H9 (cell line): Measurements from ENCODE around the gene AFF1. TPM values are rescaled to one million over a fixed set of nuclear protein-coding genes. Genes with fewer than 3 reads are reported as not detected.

Source experiments
- DNase-seq: peaks from one replicate; pipeline ENCODE4 v3.0.0-alpha.2; 2017
- H2AFZ ChIP-seq: one replicate; pipeline ENCODE4 v1.6.1; 2013; ENCODE audit warnings: mild to moderate bottlenecking, low read length, control low read depth, moderate library complexity
- H2AK5ac ChIP-seq: 2 replicates; pipeline ENCODE4 v1.6.1; 2013; ENCODE audit warnings: low read length, control low read depth, mixed read lengths; ENCODE audit not compliant: insufficient read length
- H2BK120ac ChIP-seq: one replicate; pipeline ENCODE4 v1.6.1; 2013; ENCODE audit warnings: low read depth, mild to moderate bottlenecking, low read length, control low read depth, inconsistent platforms; ENCODE audit not compliant: poor library complexity, severe bottlenecking
- H2BK12ac ChIP-seq: 2 replicates; pipeline ENCODE4 v1.6.1; 2013; ENCODE audit warnings: low read length, control low read depth, mixed read lengths, low read depth; ENCODE audit not compliant: insufficient read length
- H2BK15ac ChIP-seq: 2 replicates; pipeline ENCODE4 v1.6.1; 2013; ENCODE audit warnings: low read depth, low read length, control low read depth
- H2BK20ac ChIP-seq: one replicate; pipeline ENCODE4 v1.6.1; 2013; ENCODE audit warnings: low read depth, mild to moderate bottlenecking, low read length, control low read depth, inconsistent platforms; ENCODE audit not compliant: poor library complexity, severe bottlenecking
- H2BK5ac ChIP-seq: 2 replicates; pipeline ENCODE4 v1.6.1; 2013; ENCODE audit warnings: low read length, control low read depth, mixed read lengths; ENCODE audit not compliant: insufficient read length
- H3K14ac ChIP-seq: 2 replicates; pipeline ENCODE4 v1.6.1; 2013; ENCODE audit warnings: low read length, control low read depth; ENCODE audit not compliant: insufficient read depth
- H3K18ac ChIP-seq: 2 replicates; pipeline ENCODE4 v1.6.1; 2013; ENCODE audit warnings: low read depth, mild to moderate bottlenecking, mixed read lengths, low read length, control low read depth; ENCODE audit not compliant: insufficient read length
- H3K23ac ChIP-seq: 2 replicates; pipeline ENCODE4 v1.6.1; 2013; ENCODE audit warnings: low read length, control low read depth, mixed read lengths, low read depth; ENCODE audit not compliant: insufficient read length
- H3K23me2 ChIP-seq: 2 replicates; pipeline ENCODE4 v1.6.1; 2013; ENCODE audit warnings: low read depth, mild to moderate bottlenecking, mixed read lengths, low read length, control low read depth; ENCODE audit not compliant: insufficient read length, poor library complexity, severe bottlenecking
- H3K27ac ChIP-seq: 2 replicates; pipeline ENCODE4 v1.5.1; 2013; ENCODE audit warnings: low read length, control low read depth, mixed read lengths, low read depth; ENCODE audit not compliant: insufficient read length
- H3K27me3 ChIP-seq: 2 replicates; pipeline ENCODE4 v1.6.1; 2013; ENCODE audit warnings: low read length, control low read depth, inconsistent platforms; ENCODE audit not compliant: insufficient read depth
- H3K4ac ChIP-seq: 2 replicates; pipeline ENCODE4 v1.6.1; 2013; ENCODE audit warnings: low read depth, mild to moderate bottlenecking, control low read depth, inconsistent platforms, low read length, moderate library complexity
- H3K4me1 ChIP-seq: 2 replicates; pipeline ENCODE4 v1.6.1; 2013; ENCODE audit warnings: low read length, control low read depth, inconsistent platforms; ENCODE audit not compliant: insufficient read depth
- H3K4me2 ChIP-seq: 2 replicates; pipeline ENCODE4 v1.6.1; 2013; ENCODE audit warnings: low read length, control low read depth, mixed read lengths; ENCODE audit not compliant: insufficient read length, insufficient read depth
- H3K56ac ChIP-seq: 2 replicates; pipeline ENCODE4 v1.6.1; 2013; ENCODE audit warnings: low read depth, mild to moderate bottlenecking, mixed read lengths, low read length, control low read depth; ENCODE audit not compliant: insufficient read length
- H3K79me1 ChIP-seq: 2 replicates; pipeline ENCODE4 v1.6.1; 2013; ENCODE audit warnings: low read depth, mild to moderate bottlenecking, moderate library complexity, low read length, control low read depth, inconsistent platforms; ENCODE audit not compliant: insufficient read depth, poor library complexity, severe bottlenecking
- H3K79me2 ChIP-seq: 2 replicates; pipeline ENCODE4 v1.6.1; 2013; ENCODE audit warnings: low read length, control low read depth, inconsistent platforms; ENCODE audit not compliant: insufficient read depth
- H3K9ac ChIP-seq: 2 replicates; pipeline ENCODE4 v1.6.1; 2013; ENCODE audit warnings: low read length, control low read depth, mixed read lengths; ENCODE audit not compliant: insufficient read length; ENCODE audit errors: extremely low read depth
- H3K9me3 ChIP-seq: one replicate; pipeline ENCODE4 v1.6.1; 2013; ENCODE audit warnings: low read depth, low read length, inconsistent platforms; ENCODE audit not compliant: control insufficient read depth
- H3T11ph ChIP-seq: one replicate; pipeline ENCODE4 v1.6.1; 2013; ENCODE audit warnings: mild to moderate bottlenecking, low read length, control low read depth, inconsistent platforms
- H4K20me1 ChIP-seq: one replicate; pipeline ENCODE4 v1.6.1; 2013; ENCODE audit not compliant: control insufficient read depth, insufficient read length, insufficient read depth
- H4K5ac ChIP-seq: 2 replicates; pipeline ENCODE4 v1.6.1; 2013; ENCODE audit warnings: low read depth, mild to moderate bottlenecking, mixed read lengths, low read length, control low read depth; ENCODE audit not compliant: insufficient read length
- H4K8ac ChIP-seq: replicated peaks from 2 replicates; pipeline ENCODE4 v1.6.1; 2013; ENCODE audit warnings: low read length, control low read depth, mixed read lengths, low read depth; ENCODE audit not compliant: insufficient read length
- H4K91ac ChIP-seq: 2 replicates; pipeline ENCODE4 v1.6.1; 2013; ENCODE audit warnings: low read depth, mild to moderate bottlenecking, moderate library complexity, mixed read lengths, low read length, control low read depth; ENCODE audit not compliant: insufficient read length
- H3K27ac Mint-ChIP-seq, 3 experiments: 2 replicates in 2 of 3; 3 replicates in 1 of 3; pipeline ENCODE4 v1.8.0; 2020 to 2021; ENCODE audit warnings: mixed read lengths in 3 of 3, mild to moderate bottlenecking in 1 of 3, moderate library complexity in 1 of 3
- H3K27me3 Mint-ChIP-seq: 2 replicates; pipeline ENCODE4 v1.8.0; 2021; ENCODE audit warnings: low read depth, mild to moderate bottlenecking, moderate library complexity, mixed read lengths
- H3K36me3 Mint-ChIP-seq, 3 experiments: 2 replicates in 2 of 3; 3 replicates in 1 of 3; pipeline ENCODE4 v1.8.0; 2020 to 2021; ENCODE audit warnings: low read depth in 3 of 3, mixed read lengths in 3 of 3; ENCODE audit not compliant: insufficient read depth in 1 of 3
- H3K4me1 Mint-ChIP-seq, 2 experiments: 2 replicates each; pipeline ENCODE4 v1.8.0; 2020; ENCODE audit warnings: mixed read lengths in 2 of 2
- H3K4me3 Mint-ChIP-seq, 2 experiments: 2 replicates in 1 of 2; 3 replicates in 1 of 2; pipeline ENCODE4 v1.8.0; 2020 to 2021; ENCODE audit warnings: mild to moderate bottlenecking in 2 of 2, mixed read lengths in 2 of 2, moderate library complexity in 1 of 2
- H3K9me3 Mint-ChIP-seq, 2 experiments: 2 replicates in 1 of 2; 3 replicates in 1 of 2; pipeline ENCODE4 v1.8.0; 2020; ENCODE audit warnings: mild to moderate bottlenecking in 2 of 2, mixed read lengths in 2 of 2, moderate library complexity in 1 of 2
- CTCF ChIP-seq: fragments of 200-600 bp; sonication (generic); conservative IDR thresholded peaks from 3 replicates; pipeline ENCODE4 v1.8.0; 2021; ENCODE audit warnings: antibody characterized with exemption, mild to moderate bottlenecking
- WGBS: extraction: QIAGEN DNeasy Blood & Tissue Kit; methylation state at CpG from one replicate; pipeline ENCODE4 v1.1.7; 2013; ENCODE audit warnings: missing lambda C conversion rate, low lambda C conversion rate, mixed read lengths; ENCODE audit not compliant: insufficient read length; ENCODE audit errors: extremely low coverage; 5-methylcytosine and 5-hydroxymethylcytosine counted together
- total RNA-seq: library from RNA; stranded (reverse); gene quantifications from 2 replicates; pipeline ENCODE4 v1.2.1, GENCODE V29; 2021

AFF1 gene
- total RNA-seq, 1 experiment from 2014 or later: 74.5 TPM

GRCh38 chr4:86963697-86964096 lies 28.9 kb downstream of the AFF1 start:
- peaks cover 34% of the 10 kb centered on the region for H3K4me1 ChIP-seq

More at GRCh38 chr4:86963697-86964096, 28.9 kb downstream of the AFF1 start:
- H3K56ac ChIP-seq: no peak overlapping the region
- no peak overlapping the region for H3K9ac ChIP-seq
- Mint-ChIP-seq H3K27ac (no peak overlapping the region; a peak in 2 of 7 replicates), H3K36me3 (peaks cover 0 to under 1% (median 0%) of the 10 kb centered on the region in 3 experiments; a peak in 3 of 7 replicates), H3K9me3 (no peaks in the 10 kb centered on the region), H3K4me1 (peaks cover 44 to 46% of the 10 kb centered on the region in 2 experiments), H3K4me3 (no peak overlapping the region), H3K27me3 (no peaks in the 10 kb centered on the region)
- peaks cover 3% of the 10 kb centered on the region for H3K23me2 ChIP-seq
- H3K4ac ChIP-seq: no peak overlapping the region
- H3K79me2 ChIP-seq: peaks cover 13% of the 10 kb centered on the region; the same call in 1 of the 2 replicates
- H2BK20ac ChIP-seq: no peak overlapping the region
- DNase-seq: no peak
- H4K20me1 ChIP-seq: no peaks in the 10 kb centered on the region
- H3K23ac ChIP-seq: no peak overlapping the region
- no peak overlapping the region for H4K91ac ChIP-seq
- H2BK15ac ChIP-seq: no peak overlapping the region
- H2BK120ac ChIP-seq: no peak overlapping the region
- no peaks in the 10 kb centered on the region for H3K9me3 ChIP-seq
- no peak overlapping the region for H2BK5ac ChIP-seq
- H2BK12ac ChIP-seq: no peak overlapping the region
- H3K4me2 ChIP-seq: no peak overlapping the region
- H4K5ac ChIP-seq: no peak overlapping the region
- no peak overlapping the region for H3K14ac ChIP-seq
- peaks cover 2% of the 10 kb centered on the region for H3K79me1 ChIP-seq
- no peak overlapping the region for H3K27ac ChIP-seq
- no peak for TF ChIP-seq CTCF
- H2AFZ ChIP-seq: no peak overlapping the region
- no peak overlapping the region for H3K18ac ChIP-seq
- no peak overlapping the region for H2AK5ac ChIP-seq
- no CpG with 5 or more reads among the region's 2 CpGs for WGBS
- H4K8ac ChIP-seq: no peak overlapping the region
- H3K27me3 ChIP-seq: no peaks in the 10 kb centered on the region
- no peak overlapping the region for H3T11ph ChIP-seq
